Mucosa of stomach (tissue), 1 donor: Measurements from ENCODE around the gene CYP2F1.
"Not testable (repeated sequence)": the region's sequence is repeated elsewhere in the genome, so short reads cannot be mapped to it uniquely, and the experiment has no call there.

Experiments
- H3K27me3 ChIP-seq: one replicate; pipeline ENCODE4 v1.7.0; 2013; ENCODE audit warnings: mild to moderate bottlenecking, low read length; ENCODE audit not compliant: control insufficient read depth, insufficient read depth
- H3K36me3 ChIP-seq: one replicate; pipeline ENCODE4 v1.7.0; 2013; ENCODE audit warnings: low read length; ENCODE audit not compliant: control insufficient read depth, insufficient read depth
- H3K4me1 ChIP-seq: one replicate; pipeline ENCODE4 v1.7.0; 2013; ENCODE audit warnings: mild to moderate bottlenecking, low read length; ENCODE audit not compliant: control insufficient read depth, insufficient read depth
- H3K4me3 ChIP-seq: one replicate; pipeline ENCODE4 v1.7.0; 2013; ENCODE audit warnings: low read length
- H3K9ac ChIP-seq: one replicate; pipeline ENCODE4 v1.7.0; 2013; ENCODE audit warnings: mild to moderate bottlenecking, low read length, moderate library complexity
- H3K9me3 ChIP-seq: one replicate; pipeline ENCODE4 v1.7.0; 2013; ENCODE audit warnings: mild to moderate bottlenecking, low read length, moderate library complexity; ENCODE audit not compliant: control insufficient read depth
- donor health status: Pancreatic carcinoma.

Gene CYP2F1

DNA sequence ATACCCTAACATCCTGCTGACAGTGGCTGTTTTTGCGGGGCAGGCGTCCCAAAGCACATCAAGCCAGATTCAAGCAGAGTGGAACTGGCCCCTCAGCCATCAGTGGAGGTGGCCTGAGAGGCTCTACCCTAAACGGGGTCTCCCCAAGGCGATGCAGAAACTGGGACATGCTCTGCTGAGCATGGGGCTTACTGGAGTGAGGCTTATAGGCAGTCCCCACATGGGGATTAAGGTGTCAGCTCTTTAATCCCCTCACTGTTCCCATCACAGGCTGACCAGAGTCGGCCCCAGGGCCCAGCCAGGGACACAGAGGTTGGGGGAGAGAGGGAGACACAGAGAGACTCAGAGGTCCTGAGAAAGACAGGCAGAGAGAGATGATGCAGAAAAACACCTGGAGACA, 17.0 kb downstream of the CYP2F1 start:
- Histone ChIP-seq H3K9me3 (no peaks in the 10 kb centered on the region), H3K4me3 (no peak overlapping the region), H3K27me3 (no peaks in the 10 kb centered on the region), H3K9ac (no peak overlapping the region), H3K4me1 (peaks cover 3% of the 10 kb centered on the region), H3K36me3 (no peaks in the 10 kb centered on the region)

DNA sequence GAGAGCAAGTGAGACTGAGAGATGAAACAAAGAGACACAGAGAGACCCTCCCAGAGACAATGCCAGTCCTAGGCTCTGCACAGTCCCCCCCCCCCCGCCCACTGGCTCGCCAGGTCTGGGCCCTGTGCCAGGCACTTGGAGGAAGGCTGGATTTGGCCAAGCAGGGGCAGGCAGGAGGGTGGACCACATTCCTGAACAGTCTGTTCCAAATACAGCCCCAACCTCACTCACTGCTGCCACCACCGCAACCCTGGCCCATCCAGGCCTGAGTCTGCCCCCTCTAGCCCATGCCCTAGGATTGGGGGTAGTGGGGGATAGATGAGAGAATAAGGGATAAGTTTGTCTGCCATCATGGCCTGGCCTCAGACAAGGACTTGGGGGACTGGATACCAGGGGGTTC, 19.0 kb downstream of the CYP2F1 start:
- H3K36me3 ChIP-seq, result no peaks in the 10 kb centered on the region

DNA sequence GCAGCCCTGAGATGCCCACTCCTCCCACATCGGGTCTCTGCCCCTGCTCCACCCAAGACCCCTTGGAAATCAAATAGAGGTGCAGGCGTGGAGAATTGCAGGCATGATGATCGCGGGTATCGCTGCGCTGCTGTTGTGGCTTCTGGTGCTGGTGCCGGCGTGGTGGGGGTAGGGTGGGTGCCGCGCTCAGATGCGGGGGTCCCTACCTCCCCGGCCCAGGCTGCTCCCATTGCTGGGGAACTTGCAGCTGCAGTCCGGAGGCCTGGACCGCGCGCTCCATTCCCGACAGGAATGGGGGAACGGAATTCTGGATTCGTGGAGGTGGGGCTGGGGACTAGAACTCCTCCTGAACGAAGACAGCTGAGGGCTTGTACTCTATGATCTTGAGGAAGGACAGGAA, 20.4 kb downstream of the CYP2F1 start:
- Histone ChIP-seq H3K4me3 (no peak overlapping the region), H3K4me1 (no peaks in the 10 kb centered on the region)

More for the DNA sequence above, 19.0 kb downstream of the CYP2F1 start:
- no peaks in the 10 kb centered on the region for H3K27me3 ChIP-seq
- peaks cover 3% of the 10 kb centered on the region for H3K4me1 ChIP-seq
- no peak overlapping the region for H3K4me3 ChIP-seq
- no peaks in the 10 kb centered on the region for H3K9me3 ChIP-seq
- no peak overlapping the region for H3K9ac ChIP-seq

DNA sequence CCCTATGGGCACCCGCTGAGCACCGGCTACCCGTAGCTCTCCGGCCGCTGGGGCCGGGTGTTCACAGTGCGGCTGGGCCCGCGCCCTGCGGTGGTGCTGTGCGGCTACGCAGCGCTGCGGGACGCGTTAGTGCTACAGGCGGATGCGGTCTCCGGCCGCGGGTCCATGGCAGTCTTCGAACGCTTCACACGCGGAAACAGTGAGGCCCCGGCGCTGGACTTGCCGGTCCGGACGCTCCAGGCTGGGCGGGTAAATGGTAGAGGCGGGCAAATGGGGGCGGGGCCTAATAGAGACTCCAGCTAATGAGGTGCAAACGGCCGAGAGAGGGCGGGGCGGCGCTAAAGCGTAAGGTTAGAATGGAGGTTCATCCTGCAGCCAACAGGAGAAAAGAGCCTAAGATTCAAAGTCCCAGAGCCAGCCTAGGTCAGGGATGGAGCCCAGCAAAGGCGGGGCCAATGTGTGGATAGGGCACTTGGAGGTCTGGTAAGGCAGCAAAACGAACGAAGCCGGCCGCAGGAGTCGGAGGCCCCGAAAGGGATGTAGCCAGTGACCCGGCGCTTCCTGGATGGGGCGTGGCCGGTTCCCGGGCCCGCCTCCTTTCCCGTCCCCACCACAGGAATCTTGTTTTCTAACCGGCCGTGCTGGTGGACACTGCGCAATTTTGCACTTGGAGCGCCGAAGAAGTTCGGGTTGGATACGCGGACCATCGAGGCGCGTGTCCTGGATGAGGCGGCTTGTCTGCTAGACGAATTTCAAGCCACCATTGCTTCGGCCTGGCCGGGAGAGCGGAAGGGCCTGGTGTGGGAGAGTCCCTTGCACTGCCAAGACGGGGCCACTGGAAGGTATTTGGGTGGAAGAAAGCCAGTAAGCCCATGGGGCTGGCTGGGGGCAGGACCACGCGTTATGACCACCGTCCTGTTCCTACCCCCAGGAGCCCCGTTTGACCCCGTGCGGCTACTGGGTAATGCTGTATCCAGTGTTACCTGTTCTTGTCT, 21.5 kb downstream of the CYP2F1 start:
- not testable (repeated sequence) for H3K27me3 ChIP-seq, H3K4me1 ChIP-seq, H3K9ac ChIP-seq, H3K9me3 ChIP-seq, H3K4me3 ChIP-seq, H3K36me3 ChIP-seq

More for the DNA sequence above, 20.4 kb downstream of the CYP2F1 start:
- no peak overlapping the region for H3K9ac ChIP-seq
- no peaks in the 10 kb centered on the region for H3K27me3 ChIP-seq
- no peaks in the 10 kb centered on the region for H3K9me3 ChIP-seq
- no peaks in the 10 kb centered on the region for H3K36me3 ChIP-seq

DNA sequence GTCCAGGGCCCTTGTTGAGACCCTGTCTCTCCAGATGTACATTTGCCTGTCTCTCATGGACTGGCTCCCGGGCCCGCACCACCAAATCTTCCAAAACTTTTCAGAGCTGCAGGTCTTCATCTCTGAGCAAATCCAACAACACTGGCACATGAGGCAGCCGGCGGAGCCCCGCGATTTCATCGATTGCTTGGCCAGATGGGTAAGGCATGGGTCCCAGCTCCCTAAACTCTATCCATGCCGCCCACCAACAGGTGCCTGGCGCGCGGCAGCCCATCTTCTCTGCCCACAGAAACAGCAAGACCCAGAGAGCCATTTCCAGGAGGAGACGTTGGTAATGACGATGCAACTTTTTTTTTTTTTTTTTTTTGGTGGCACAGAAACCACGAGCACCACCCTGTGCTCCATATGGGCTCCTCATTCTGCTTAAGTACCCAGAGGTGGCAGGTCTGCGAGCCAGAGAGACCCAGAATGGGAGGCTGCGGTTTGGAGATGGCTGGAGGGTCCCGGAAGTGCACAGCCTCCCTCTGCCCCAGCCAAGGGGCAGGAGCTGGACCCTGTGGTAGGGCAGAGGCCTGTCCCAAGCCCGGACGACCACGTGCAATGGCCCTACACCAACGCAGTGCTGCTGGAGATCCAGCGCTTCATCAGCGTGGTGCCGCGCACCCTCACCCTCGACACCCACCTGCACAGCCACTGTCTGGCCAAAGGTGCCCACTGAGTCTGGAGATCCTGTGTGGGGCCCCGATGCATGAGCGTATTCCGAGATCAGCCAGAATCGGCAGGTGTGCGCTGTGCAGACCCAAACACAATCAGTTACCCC, 22.6 kb downstream of the CYP2F1 start:
- Histone ChIP-seq H3K9ac (no peak overlapping the region), H3K4me3 (no peak overlapping the region), H3K36me3 (no peaks in the 10 kb centered on the region), H3K27me3 (no peaks in the 10 kb centered on the region), H3K9me3 (no peaks in the 10 kb centered on the region), H3K4me1 (peaks cover 5% of the 10 kb centered on the region)

DNA sequence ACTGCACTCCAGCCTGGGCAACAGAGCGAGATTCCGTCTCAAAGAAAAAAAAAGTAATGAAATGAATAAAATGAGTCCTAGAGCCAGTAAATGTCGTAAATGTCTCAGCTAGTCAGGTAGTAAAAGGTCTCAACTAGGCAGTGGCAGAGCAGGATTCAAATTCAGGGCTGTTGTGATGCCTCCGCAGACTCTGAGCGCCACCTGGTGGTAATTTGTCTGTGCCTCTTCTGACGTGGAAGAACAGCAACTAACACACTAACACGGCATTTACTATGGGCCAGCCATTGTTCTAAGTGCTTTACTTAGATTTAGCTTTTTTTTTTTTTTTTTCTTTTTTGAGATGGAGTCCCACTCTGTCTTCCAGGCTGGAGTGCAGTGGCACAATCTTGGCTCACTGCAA, 30.2 kb downstream of the CYP2F1 start:
- H3K4me1 ChIP-seq, result peaks cover 5% of the 10 kb centered on the region
- H3K36me3 ChIP-seq, result no peaks in the 10 kb centered on the region
- no peak overlapping the region for H3K9ac ChIP-seq
- H3K9me3 ChIP-seq, result no peaks in the 10 kb centered on the region
- H3K27me3 ChIP-seq, result no peaks in the 10 kb centered on the region
- H3K4me3 ChIP-seq, result no peak overlapping the region

DNA sequence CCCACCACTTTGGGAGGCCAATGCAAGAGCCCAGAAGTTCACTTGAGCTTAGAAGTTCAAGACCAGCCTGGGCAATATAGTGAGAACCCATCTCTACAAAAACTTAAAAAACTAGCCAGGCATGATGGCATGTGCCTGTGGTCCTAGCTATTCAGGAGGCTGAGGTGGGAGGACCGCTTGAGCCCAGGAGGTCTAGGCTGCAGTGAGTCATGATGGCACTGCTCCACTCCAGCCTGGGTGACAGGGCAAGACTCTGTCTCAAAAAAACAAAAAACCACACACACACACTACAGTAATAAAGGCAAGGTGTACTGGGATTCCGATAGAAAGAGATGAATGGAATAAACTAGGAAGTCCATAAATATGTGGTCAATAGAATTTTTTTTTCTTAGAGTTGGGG, 35.6 kb downstream of the CYP2F1 start:
- no peaks in the 10 kb centered on the region for H3K9me3 ChIP-seq
- H3K36me3 ChIP-seq, result no peaks in the 10 kb centered on the region
- no peak overlapping the region for H3K9ac ChIP-seq
- H3K4me1 ChIP-seq, result no peaks in the 10 kb centered on the region
- no peaks in the 10 kb centered on the region for H3K27me3 ChIP-seq
- no peak overlapping the region for H3K4me3 ChIP-seq

DNA sequence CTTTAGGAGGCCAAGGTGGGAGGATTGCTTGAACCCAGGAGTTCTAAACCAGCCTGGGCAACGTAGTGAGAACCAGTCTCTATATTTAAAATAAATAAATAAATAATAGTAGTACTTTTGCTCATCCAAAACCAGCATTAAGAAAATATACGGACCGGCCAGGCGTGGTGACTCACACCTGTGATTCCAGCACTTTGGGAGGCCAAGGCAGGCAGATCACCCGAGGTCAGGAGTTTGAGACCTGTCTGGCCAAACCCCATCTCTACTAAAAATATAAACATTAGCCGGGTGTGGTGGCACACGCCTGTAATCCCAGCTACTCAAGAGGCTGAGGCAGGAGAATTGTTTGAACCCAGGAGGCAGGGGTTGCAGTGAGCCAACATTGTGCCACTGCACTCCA, 36.8 kb downstream of the CYP2F1 start:
- not testable (repeated sequence) for H3K9ac ChIP-seq, H3K4me3 ChIP-seq, H3K36me3 ChIP-seq, H3K9me3 ChIP-seq, H3K27me3 ChIP-seq, H3K4me1 ChIP-seq

DNA sequence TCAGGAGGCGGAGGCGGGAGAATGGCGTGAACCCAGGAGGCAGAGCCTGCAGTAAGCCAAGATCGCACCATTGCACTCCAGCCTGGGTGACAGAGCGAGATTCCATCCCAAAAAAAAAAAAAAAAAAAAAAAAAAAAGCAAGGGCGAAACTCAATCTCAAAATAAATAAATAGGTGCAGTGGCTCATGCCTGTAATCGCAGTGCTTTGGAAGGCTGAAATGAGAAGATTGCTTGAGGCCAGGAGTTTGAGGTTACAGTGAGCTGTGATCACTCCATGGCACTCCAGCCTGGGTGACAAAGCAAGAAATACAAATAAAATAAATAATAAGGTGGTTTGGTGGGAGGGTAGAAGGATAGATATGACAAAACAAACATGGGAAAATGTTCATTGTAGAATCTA, 39.8 kb downstream of the CYP2F1 start:
- H3K36me3 ChIP-seq, result no peaks in the 10 kb centered on the region
- no peaks in the 10 kb centered on the region for H3K9me3 ChIP-seq
- H3K9ac ChIP-seq, result no peak overlapping the region
- H3K4me1 ChIP-seq, result peaks cover 3% of the 10 kb centered on the region
- no peaks in the 10 kb centered on the region for H3K27me3 ChIP-seq
- no peak overlapping the region for H3K4me3 ChIP-seq

DNA sequence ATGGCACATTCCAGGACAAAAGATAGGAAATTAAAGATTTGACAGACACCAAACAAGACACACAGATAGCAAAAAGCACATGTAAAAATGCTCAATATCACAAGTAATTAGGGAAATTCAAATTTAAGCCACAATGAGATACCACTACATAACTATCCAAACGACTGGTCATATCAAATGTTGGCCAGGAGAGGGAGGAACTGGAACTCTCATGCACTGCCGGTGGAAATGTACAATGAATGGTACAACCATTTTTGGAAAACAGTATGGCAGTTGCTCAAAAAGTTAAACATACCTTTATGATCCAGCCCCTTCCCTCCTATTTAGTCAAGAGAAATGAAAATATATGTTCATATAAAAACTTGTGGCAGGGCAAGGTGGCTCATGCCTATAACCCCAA, 42.0 kb downstream of the CYP2F1 start:
- Histone ChIP-seq H3K9me3 (no peaks in the 10 kb centered on the region), H3K27me3 (no peaks in the 10 kb centered on the region), H3K9ac (no peak overlapping the region), H3K36me3 (no peaks in the 10 kb centered on the region), H3K4me1 (peaks cover 14% of the 10 kb centered on the region), H3K4me3 (no peak overlapping the region)

DNA sequence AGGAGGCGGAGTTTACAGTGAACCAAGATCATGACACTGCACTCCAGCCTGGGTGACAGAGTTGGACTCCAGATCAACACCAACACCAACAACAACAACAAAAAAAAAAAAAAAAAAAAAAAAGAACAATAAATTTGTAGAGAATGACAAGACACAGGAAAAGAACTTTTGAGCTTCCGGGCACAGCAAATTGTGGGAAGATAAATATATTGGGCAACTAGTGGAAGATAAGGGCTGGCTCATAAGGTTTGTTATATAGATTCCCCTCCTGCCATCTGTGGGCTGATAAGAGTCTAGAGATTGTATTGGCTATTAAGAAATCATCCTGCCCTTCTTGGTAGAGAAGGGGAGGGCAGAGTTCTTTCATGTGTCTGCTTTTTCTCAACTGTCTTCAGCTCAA, 45.6 kb downstream of the CYP2F1 start:
- no peaks in the 10 kb centered on the region for H3K27me3 ChIP-seq
- H3K9me3 ChIP-seq, result no peaks in the 10 kb centered on the region
- H3K4me1 ChIP-seq, result peaks cover 14% of the 10 kb centered on the region
- no peaks in the 10 kb centered on the region for H3K36me3 ChIP-seq
- no peak overlapping the region for H3K4me3 ChIP-seq
- H3K9ac ChIP-seq, result no peak overlapping the region

DNA sequence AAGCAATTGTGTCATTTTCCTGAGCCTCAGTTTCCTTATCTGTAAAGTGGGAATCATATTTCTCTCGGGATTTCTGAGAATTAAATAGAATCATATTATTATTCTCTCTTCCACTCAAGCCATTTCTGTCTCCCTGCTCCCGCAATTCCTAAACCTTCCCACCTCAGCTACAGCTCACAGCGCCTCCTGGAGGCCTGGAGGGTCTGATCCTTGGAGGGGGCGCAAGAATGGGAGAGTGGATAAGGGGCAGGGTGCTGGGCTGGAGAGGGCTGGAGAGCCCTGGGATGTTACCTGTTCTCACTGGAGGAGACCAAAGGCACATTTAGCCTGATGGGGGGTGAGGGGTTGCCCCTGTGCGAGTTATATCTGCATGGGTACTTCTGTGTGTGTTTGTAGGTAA, 47.7 kb downstream of the CYP2F1 start:
- no peak overlapping the region for H3K4me3 ChIP-seq
- no peaks in the 10 kb centered on the region for H3K27me3 ChIP-seq
- no peaks in the 10 kb centered on the region for H3K9me3 ChIP-seq
- H3K36me3 ChIP-seq, result no peaks in the 10 kb centered on the region
- H3K4me1 ChIP-seq, result peaks cover 33% of the 10 kb centered on the region
- no peak overlapping the region for H3K9ac ChIP-seq
